CD4-positive, alpha-beta T cell treated with Interleukin-17A for 4 hours (primary cell): ENCODE data around the gene MPHOSPH6.
"Not testable (repeated sequence)": the region's sequence is repeated elsewhere in the genome, so short reads cannot be mapped to it uniquely, and the experiment has no call there.

Experiments
- DNase-seq: peaks from one replicate; pipeline ENCODE4 v3.0.0-alpha.2; 2020; ENCODE audit warnings: mixed read lengths

The MPHOSPH6 gene

DNA sequence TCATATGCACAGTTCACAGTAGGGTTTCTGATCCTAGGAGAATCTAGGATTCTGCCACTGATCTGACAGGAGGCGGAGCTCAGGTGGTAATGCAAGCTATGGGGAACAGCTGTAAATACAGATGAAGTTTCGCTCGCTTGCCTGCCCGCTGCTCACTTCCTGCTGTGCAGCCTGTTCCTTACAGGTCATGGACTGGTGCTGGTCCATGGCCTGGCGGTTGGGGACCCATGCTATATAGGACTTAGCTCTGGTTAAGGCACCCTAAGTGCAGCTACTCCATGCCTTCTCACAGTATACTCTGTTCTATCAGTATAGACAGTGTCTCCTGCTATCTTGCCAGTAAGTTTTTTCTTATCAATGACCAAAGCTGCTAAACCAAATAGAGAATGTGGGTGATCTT lies 2.4 kb downstream of the MPHOSPH6 start:
- no peak for DNase-seq

DNA sequence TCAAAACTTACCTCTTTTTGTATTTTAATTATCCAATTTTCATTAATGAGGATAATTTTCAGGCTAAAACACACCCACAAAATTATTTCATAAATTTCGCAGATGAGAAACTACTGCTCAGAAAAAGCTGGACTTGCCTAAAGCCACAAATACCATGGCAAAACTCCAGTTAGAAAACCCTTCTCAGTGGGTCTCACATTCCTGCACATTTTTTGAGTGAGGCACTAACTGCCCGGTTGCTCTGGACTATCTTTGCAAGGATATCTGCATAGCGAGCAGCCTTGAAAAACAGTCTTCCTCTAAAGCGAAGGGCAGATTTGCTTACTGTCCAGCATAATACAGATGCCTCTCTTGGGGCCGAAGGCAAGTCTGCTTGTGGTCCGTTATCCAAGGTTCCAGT lies 9.8 kb downstream of the MPHOSPH6 start:
- no peak for DNase-seq

DNA sequence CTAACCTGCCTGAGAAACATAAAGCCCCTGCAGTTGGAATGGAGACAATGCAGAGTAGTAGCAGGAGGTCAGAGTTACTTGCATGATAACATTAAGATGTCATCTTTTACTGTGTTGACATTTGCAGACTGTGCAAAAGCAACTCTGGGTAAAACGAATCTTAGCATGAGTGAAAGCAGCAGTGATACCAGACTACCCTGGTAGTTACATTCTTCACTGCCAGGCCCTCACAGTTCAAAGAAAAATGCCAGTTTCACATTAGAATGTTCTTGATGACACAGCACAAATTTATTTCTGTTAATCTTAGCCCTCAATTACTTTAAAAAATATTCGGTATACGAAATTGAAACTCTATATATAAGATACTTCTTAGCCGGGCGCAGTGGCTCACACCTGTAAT lies 12.2 kb downstream of the MPHOSPH6 start:
- DNase-seq: no peak

DNA sequence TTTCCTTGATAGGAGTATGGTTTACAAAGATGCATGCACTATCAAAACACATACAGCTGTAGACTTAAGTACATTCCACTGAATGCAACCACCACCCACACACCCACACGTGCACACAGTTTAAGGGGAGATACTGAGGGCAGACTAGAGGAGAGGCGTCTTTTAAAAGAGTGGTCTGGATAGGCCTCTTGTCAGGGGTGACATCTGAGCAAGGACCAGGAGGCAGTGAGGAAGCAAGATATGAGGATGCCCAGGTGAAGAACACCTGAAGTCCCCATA lies 12.6 kb downstream of the MPHOSPH6 start:
- no peak for DNase-seq

DNA sequence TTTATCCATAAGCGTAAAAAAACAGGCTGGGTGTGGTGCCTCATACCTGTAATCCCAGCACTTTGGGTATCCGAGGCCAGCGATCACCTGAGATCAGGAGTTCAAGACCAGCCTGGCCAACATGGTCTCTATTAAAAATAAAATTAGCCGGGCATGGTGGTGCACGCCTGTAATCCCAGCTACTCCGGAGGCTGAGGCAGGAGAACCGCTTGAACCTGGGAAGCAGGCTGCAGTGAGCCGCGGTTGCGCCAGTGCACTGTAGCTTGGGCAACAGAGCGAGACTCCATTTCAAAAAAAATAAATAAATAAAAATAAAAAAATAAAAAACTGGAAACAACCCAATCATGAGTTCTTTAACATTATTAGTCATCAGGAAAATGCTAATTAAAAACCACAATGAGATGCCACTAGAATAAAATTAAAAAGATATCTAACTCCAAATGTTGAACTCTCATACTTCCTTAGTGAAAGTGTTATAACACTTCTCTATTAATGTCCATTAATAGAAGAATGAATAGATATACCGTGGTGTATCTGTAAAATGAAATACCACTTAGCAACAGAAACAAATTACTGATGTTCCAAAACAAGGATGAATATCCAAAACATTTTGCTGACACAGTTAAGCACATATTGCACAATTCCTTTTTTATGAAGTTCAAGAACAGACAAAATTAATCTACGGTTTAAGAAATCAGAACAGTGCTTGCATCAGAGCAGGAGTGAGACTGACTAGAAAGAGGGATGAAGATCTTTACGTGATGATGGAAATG lies 13.1 kb downstream of the MPHOSPH6 start:
- DNase-seq: no peak

DNA sequence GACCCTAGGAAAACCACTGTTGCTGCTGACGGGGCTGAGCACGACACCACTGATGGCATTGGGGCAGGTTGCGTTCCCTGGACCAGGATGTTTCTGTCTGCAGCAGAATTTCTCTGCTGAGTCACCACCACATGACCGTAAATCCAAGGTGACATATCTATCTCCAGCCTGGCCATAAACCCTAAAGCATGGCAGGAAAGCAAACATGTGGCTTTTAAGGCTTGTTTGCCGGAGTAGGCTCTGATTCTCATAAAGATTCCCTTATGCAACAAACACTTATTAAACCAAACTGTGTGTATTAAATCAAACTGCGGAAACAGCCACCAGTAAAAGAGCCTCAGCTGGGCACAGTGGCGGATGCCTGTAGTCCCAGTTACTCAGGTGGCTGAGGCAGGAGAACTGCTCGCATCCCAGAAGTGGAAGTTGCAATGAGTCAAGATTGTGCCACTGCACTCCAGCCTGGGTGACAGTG lies 17.3 kb downstream of the MPHOSPH6 start:
- DNase-seq: no peak

DNA sequence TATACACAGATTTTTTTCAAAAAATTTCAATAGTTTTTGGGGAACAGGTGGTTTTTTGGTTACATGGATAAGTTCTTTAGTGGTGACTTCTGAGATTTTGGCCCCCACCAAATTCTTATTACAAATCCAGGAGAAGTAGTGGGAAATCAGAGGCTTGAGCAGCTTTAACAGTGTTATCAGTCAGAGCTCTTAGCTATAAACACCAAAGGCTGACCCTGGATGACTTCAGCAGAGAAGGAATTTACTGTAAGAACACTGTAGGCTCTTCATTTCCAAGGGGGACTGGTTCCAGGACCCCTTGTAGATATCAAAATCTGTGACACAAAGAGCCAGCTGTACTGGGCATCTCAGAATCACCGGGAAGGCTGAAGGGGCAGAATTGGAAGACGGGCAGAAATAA lies 17.8 kb downstream of the MPHOSPH6 start:
- DNase-seq: no peak

DNA sequence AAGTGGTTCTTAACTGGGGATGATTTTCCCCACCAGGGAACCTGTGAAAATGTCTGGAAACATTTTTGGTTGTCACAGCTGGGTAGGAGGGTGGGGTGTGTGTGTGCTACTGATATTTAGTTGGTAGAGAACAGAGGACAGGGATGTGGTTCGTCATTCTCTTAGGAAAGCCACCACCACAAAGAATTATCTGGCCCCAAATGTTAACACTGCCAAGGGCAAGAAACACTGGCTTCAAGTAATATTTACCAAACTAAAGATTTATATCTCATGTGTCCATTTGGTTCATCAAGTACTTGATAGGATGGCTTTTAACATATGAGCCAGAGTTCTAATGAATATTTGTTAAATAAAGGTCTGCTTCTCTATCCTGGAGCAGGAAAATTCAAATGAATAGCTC lies 19.5 kb downstream of the MPHOSPH6 start:
- DNase-seq: no peak

DNA sequence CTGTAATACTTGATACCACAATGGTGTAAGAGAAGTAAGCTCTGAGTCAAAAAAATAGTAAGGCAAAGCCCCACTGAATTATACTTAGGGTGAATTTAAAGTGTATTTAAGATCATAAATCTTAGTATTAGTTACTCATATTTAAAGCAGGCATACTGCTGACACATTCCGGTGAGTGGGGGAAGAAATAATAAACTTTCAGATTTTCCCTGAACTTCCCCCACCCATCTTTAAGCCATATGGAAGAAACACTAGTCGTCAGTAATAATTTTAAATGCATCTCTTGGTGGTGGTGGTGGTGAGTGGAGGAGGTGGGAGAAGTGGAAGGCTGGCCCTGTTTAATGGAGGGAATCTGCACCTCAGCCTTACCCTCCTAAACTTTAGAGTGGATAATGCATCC lies 20.5 kb downstream of the MPHOSPH6 start:
- no peak for DNase-seq

DNA sequence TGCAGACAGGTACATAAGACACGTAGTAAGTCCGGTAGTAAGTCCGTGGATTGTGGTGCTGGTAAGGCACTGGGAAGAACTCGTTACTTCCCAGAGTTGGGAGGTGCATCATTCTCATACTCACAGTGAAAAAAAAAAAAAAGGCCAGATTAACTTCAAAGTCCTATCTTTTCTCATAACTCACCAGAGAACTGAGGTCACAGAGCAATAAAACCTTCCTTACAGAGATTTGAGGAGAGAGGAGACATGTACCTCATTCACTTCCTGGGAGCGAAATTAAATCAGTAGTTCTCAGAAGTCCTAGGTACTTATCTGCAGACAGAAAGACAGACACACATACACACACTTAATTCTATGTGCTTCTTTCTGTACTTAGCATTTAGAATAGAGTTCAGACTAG lies 22.5 kb downstream of the MPHOSPH6 start:
- DNase-seq: no peak

DNA sequence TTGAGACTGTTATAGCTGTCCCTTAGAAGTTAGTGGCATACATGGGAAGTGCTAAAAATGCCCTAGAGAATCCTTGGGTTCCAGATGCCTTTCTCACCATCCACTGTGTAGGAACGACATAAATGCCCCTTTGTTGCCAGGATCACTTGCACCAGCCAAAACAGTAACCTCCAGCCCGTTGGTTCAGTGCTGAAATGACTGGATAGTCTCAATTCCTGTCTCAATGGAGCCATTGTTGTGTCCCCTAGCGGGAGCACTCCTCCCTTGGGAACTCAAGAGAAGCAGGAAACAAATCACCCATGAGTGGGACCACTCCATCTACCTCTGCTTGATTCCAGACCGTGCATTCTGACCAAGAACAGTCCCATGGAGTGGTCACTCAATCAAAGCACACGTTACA lies 23.1 kb downstream of the MPHOSPH6 start:
- DNase-seq: no peak

DNA sequence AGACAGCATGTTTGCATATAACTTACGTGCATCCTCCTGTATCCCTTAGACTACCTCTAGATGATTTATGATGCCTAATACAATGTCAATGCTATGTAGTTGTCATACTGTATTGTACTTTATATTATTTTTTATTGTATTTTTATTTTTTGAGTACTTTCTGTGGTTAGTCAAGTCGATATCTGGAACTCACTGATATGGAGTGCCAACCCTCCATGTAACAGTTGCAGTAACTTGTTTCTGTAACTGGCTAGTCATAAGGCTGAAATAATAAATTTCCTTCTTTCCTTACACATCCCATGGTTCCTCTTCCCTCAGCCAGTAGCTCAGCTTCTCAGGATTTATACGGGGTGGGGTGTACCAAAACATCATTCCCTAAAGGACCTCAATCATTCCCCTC lies 23.5 kb downstream of the MPHOSPH6 start:
- no peak for DNase-seq

DNA sequence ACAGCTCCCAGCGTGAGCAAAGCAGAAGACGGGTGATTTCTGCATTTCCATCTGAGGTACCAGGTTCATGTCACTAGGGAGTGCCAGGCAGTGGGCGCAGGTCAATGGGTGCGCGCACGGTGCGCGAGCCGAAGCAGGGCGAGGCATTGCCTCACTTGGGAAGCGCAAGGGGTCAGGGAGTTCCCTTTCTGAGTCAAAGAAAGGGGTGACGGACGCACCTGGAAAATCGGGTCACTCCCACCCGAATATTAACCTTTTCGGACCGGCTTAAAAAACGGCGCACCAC lies 30.8 kb downstream of the MPHOSPH6 start:
- not testable (repeated sequence) for DNase-seq

DNA sequence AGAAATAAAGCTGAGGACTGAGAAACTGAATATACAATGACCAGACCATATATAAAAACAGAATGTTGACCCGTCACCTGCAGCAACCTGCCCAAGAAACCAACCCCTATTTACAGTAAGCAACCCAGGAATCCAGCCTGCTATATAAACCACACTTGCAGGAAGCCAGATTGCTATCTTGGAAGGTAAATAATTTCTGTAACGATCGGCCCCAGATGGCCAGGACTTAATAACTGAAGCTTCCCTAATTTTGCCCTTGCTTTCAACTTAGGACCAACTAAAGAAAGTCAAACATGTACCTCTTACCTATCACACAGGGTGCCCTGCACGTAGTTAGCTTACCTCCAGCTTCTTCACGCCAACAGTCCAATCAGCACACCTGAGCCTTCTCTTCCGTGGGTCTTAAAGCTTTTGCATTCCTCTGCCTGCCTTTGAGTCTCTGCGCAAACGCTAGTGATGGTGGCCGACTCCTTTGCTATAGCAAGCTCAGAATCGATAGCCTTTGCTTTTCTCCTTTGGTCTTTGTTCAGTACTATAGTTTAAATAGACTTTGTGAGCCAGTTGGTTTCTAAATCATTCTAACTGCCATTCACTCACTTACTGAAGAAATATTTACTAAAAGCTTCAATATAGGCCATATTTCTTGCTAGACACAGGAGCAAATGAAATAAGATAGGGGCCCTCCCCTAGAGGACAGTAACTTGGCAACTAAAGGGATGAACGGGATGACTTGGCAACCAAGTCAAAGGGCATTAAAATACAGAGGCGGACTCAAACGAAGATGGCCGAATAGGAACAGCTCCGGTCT lies 31.3 kb downstream of the MPHOSPH6 start:
- DNase-seq: no peak

DNA sequence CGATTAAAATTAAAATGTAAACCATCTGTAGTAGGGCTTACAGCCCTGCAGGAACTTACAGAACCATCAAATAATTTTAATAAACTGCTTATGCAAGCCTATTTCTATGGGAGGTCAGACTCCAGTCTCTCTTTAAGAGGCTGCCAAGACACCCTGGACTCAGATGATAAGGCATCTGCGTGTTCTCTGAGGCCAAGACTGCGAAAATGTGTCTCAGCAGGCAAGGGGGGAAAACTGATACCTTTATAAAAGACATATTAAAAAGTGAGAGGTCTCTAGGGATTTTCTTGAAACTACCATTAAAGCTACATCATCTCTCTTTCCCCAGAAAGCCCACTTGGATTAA lies 32.2 kb downstream of the MPHOSPH6 start:
- no peak for DNase-seq

DNA sequence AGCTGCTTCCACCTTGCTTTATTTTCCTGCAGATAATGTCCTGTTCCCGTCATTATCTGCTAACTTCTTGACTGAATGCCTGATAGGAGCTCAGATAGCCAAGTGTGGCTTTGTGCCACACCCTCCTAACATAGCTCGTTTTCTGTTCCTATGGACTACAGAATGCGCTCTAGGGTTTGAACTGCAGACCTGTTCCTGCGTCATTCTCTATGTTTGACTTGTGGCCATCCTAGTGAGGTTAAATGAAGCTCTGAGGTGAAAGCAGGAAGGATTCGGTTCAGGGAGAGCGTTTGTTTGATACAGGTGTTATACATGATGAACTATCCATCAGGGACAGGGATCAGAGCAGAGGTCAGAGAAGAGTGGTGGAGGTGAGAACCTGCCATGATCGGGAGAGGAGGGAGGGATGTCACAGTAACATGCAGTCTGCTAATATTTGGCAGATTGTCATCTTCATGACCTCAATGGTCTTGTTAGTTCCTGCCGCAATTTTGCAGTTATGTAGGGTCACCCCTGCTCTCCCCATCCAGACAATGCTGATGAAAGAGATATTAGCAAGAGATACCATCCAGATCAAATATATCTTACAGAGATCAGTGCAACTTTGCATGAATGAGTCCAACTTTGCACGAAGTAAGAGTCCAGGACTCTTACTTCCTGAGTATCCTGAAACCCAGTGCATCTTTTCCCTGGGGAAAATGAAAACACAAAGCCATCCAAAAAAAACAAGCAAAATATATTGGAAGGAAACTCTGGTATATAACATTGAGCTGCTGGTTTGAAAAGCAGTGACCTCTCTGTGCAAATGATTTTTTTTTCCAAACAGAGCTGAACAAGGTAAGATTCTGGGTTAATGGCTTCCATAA lies 32.8 kb downstream of the MPHOSPH6 start:
- DNase-seq: no peak

DNA sequence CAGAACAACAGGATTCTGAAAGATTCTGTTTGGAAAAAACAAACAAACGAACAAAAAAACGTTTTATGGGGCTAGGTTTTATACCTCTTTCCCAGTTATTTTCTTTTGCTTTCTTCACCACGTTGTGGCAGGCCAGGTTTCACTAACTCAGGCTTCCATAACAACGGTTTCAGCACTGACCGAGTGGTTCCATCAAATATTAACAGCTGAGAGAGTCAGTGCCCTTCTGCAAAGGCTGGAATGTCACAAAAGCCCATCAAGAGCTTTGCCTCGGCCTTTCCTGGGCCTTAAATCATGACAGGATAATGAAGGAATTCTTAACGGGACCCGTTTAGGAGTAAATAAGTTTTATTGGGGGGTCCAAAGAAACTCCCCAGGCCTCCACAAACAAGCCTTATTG lies 34.2 kb downstream of the MPHOSPH6 start:
- DNase-seq: no peak

DNA sequence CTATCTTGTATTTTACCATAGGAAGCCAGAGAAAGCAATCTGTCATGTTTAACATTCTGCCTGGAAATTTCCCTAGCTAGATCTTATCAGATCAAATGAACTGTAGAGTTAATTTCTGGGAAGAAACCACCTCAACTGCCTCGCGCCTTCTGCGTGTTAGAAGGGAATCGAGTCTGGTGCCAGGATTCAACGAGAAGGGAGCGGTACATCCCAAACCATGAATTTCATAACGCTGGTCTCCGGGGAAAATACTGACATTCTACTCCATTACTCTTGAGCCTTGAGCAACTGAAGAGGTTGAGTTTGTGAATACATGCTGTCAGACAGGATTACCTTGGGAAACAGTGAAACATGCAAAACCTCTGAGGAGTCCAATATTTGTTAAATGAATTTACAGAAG lies 35.2 kb downstream of the MPHOSPH6 start:
- no peak for DNase-seq

DNA sequence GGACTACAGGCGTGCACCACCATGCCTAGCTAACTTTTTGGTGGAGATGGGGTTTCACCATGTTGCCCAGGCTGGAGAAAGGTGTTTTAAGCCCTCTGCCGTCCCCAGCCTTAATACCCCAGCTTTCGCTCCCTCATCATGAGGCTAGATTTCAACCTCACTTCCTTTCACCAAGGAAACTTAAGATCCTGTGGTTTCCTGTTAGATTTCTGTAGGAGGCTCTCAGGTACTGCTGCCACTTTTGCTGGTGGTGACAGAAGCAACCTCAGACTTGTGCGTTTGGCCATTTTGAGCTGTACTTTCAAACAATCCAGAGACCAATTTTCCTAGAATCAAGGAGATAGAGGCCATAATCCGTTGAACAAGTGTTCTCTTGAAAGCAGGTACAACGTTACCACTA lies 36.2 kb downstream of the MPHOSPH6 start:
- peak; percentile 16 for DNase-seq

DNA sequence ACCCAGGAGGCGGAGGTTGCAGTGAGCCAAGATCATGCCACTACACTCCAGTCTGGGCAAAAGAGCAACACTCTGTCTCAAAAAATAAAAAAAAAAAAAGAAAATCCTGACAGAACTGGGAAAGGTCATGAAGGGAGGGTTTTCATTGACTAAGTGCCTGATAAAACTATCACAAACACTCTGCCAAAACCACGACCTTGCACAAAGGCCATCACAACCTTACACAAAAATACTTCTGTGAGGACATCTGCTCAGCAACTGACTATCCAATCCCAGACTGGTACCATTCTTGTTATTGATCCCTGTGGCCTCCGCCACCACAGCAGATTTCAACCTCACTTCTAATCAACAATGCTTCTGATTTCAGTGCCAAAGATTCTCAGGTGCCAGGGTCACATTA lies 40.1 kb downstream of the MPHOSPH6 start:
- DNase-seq: no peak

DNA sequence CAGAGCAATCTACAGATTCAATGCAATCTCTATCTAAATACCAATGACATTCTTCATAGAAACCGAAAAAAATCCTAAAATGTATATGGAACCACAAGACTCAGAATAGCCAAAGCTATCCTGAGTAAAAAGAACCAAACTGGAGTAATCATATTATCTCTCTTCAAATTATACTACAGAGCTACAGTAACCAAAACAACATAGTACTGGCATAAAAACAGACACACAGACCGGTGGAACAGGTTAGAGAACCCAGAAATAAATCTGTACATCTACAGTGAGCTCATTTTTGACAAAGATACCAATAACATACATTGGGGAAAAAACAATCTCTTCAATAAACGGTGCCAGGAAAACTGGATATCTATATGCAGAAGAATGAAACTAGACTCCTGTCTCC lies 45.4 kb downstream of the MPHOSPH6 start:
- DNase-seq: no peak

DNA sequence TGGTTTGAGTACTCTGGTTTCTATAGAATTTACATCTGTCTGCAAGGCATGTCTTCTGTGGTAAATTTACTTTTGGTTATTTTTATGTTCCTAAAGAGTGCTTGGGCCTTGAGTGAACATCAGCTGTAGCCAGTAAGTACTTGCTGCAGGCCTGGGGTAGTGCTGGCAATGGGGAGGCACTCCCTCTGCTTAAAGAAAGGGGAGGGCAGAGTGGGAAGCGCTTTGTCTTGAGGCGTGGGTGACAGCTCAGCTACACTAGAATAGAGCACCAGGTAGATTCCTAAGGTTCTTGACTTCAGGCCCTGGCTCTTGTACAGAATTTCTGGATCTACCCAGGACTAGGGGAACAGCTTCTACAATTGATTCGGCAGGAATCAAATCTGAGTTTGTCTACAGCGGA lies 50.6 kb downstream of the MPHOSPH6 start:
- no peak for DNase-seq

DNA sequence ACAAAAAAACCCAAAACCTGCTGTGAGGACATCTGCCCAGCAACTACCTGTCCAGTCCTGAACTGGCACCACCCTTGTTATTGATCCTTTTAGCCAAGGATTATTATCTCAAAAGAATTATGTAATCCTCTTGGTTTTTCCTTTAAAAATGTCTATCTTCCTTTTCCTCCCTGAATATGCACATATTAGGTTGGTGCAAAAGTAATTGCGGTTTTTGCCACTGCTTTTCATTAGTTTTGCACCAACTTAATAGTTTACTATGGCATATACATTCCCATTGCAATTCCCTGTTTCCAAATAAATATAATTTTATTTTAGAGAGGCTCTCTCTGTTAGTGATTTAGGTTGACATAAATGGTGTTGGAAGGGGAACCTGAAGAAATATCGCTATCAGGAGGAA lies 51.3 kb downstream of the MPHOSPH6 start:
- DNase-seq: no peak

DNA sequence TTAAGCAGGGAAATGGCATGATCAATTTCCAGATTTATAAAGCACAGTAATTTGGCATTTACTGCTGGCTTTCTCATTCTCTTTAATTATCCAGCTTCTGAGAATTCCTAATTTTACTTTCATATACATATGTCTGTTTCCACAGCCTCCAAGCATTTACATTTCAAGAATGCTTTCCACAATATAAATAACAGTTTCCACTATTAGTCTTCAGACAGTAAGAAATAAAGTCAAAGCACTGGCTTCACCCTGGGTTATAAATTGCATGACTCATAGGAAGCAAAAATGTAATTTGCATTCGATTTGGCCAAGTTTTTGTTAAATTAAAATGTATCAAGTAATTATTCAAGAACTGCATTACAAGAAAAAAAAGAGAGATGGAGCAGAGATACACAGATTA lies 53.5 kb downstream of the MPHOSPH6 start:
- no peak for DNase-seq
